ENCODE data around the gene ABCF2.

ABCF2 gene

DNA sequence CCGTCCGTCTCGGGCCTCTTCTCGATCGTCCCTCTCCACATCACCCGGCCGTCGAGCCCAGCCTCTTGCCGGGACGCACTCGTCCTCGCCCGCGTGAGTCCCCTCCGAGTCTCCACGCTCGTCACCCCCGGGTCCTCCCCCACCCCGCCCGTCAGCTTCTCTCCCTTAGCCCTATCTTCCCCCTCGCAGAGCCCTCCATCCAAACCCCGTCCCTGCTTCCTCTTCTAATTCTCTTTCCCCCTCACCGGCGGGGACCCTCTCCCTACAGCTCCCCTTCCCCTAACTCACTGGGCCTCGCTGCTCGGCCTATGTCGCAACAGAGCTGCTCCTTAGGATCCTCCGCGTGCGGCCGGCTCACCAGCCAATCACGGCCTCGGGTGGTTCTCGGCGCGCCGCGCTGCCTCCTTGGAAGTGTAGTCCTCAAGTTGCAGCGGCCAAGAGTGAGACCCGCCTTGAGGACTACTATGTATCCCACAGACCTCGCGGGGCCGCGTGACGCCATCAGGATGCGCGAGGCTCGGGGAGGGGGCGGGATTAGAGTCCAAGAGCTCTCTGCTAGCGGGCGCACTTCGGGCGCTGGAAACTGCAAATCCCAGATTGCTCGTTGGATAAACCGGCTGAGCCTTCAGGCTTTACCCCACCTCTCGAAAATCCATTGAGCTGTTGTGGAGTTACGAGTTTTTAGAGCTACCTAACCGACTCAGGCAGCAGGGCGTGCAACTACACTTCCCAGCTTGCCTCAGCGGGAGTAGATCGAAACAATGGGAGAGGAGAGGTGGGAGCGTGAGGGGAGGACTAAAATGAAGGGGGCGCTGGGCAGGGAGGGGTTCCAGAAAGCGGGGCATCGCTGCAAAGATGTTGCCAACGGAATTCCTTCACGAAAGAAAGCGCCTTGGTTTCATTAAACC is at the start of gene ABCF2:
Gene ABCF2, minus strand, starts transcription at position 331 of the 908 bp plus-strand sequence. CDS start 747 bp downstream, outside the sequence.
- TF ChIP-seq CTCF (IDR thresholded peaks at IDR 0.05) = no peak

GRCh38 chr7:151275813-151276577 is 49.0 kb upstream of the ABCF2 start:
- TF ChIP-seq CTCF (IDR thresholded peaks at IDR 0.05) = no peak

GRCh38 chr7:151274936-151275812 is 48.2 kb upstream of the ABCF2 start:
- no peak for TF ChIP-seq CTCF (IDR thresholded peaks at IDR 0.05)

DNA sequence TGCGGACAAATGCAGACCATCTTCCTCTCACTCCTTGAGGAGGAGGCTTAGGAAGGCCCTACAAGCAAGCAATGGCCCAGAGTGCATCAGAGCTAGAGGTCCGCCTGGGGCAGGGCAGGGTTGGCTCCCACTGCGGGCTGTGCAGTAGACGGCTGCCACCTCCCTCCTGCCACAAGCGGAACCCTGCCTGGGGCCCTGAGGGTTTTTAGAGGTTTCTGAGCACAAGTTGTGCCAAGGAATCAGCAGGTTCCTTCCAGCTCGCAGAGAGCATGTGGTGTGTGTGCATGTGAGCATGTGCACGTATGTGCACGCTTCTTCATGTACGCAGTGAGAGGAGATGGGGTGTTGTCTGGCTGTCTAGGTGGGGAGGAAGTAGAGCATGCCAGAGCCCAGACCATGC is 47.4 kb upstream of the ABCF2 start:
- no peak for TF ChIP-seq CTCF (IDR thresholded peaks at IDR 0.05)

GRCh38 chr7:151273651-151274390 is 46.8 kb upstream of the ABCF2 start:
- no peak for TF ChIP-seq CTCF (IDR thresholded peaks at IDR 0.05)

- TF ChIP-seq CTCF (IDR thresholded peaks at IDR 0.05) = no peak
Observed at GRCh38 chr7:151272877-151273276, 45.9 kb upstream of the ABCF2 start.

Data from LNCAP (cell line).